GM23338 (cell line): ENCODE measurements around the gene SNX30. TPM values are rescaled to one million over a fixed set of nuclear protein-coding genes. Genes with fewer than 3 reads are reported as not detected.

ENCODE experiments used
- ATAC-seq: fragments of 200-7000 bp; cut with Tn5 transposase; 3 replicates; pipeline ENCODE4 v1.9.1; 2020
- DNase-seq: peaks from one replicate; pipeline ENCODE4 v3.0.0-alpha.2; 2015; ENCODE audit warnings: low spot score
- H2AFZ ChIP-seq: fragments of 200-600 bp; sonication (generic); 2 replicates; pipeline ENCODE4 v1.8.0; 2016; ENCODE audit warnings: antibody characterized with exemption, mild to moderate bottlenecking, moderate library complexity
- H3F3A ChIP-seq: fragments of 200-600 bp; sonication (generic); replicated peaks from 2 replicates; pipeline ENCODE4 v1.8.0; 2017; ENCODE audit warnings: antibody characterized with exemption, mixed run types, low read depth
- H3K27ac ChIP-seq: fragments of 200-600 bp; sonication (generic); 2 replicates; pipeline ENCODE4 v1.6.1; 2016; ENCODE audit warnings: low read depth
- H3K27me3 ChIP-seq: fragments of 200-600 bp; sonication (generic); 2 replicates; pipeline ENCODE4 v1.8.0; 2016; ENCODE audit warnings: mild to moderate bottlenecking, mixed run types, moderate library complexity; ENCODE audit not compliant: insufficient read depth
- H3K36me3 ChIP-seq: fragments of 200-600 bp; sonication (generic); 2 replicates; pipeline ENCODE4 v1.8.0; 2016; ENCODE audit warnings: mild to moderate bottlenecking; ENCODE audit not compliant: insufficient read depth
- H3K4me1 ChIP-seq: fragments of 200-600 bp; sonication (generic); 2 replicates; pipeline ENCODE4 v1.8.0; 2016; ENCODE audit warnings: mild to moderate bottlenecking, moderate library complexity; ENCODE audit not compliant: insufficient read depth
- H3K4me2 ChIP-seq: fragments of 200-600 bp; sonication (generic); 2 replicates; pipeline ENCODE4 v1.7.1; 2017; ENCODE audit warnings: mixed run types
- H3K4me3 ChIP-seq: fragments of 200-600 bp; sonication (generic); 2 replicates; pipeline ENCODE4 v1.6.1; 2016; ENCODE audit warnings: mixed run types
- H3K79me2 ChIP-seq: fragments of 200-600 bp; sonication (generic); replicated peaks from 2 replicates; pipeline ENCODE4 v1.8.0; 2017; ENCODE audit warnings: mild to moderate bottlenecking; ENCODE audit not compliant: insufficient read depth
- H3K9me2 ChIP-seq: fragments of 200-600 bp; sonication (generic); 2 replicates; pipeline ENCODE4 v1.8.0; 2017; ENCODE audit not compliant: insufficient read depth
- H4K20me1 ChIP-seq: fragments of 200-600 bp; sonication (generic); replicated peaks from 2 replicates; pipeline ENCODE4 v1.8.0; 2017; ENCODE audit warnings: mild to moderate bottlenecking; ENCODE audit not compliant: insufficient read depth
- H3K27ac Mint-ChIP-seq: 2 replicates; pipeline ENCODE4 v1.8.0; 2020; ENCODE audit warnings: inconsistent platforms, mild to moderate bottlenecking, moderate library complexity, mixed read lengths
- H3K27me3 Mint-ChIP-seq: 3 replicates; pipeline ENCODE4 v1.8.0; 2022; ENCODE audit warnings: low read depth, mild to moderate bottlenecking, moderate library complexity, mixed read lengths, inconsistent platforms; ENCODE audit not compliant: insufficient read depth, poor library complexity
- H3K36me3 Mint-ChIP-seq: 3 replicates; pipeline ENCODE4 v1.8.0; 2021; ENCODE audit warnings: low read depth, mild to moderate bottlenecking, inconsistent platforms, moderate library complexity, mixed read lengths
- H3K4me1 Mint-ChIP-seq: 3 replicates; pipeline ENCODE4 v1.8.0; 2020; ENCODE audit warnings: mild to moderate bottlenecking, inconsistent platforms, mixed read lengths
- H3K4me3 Mint-ChIP-seq: 3 replicates; pipeline ENCODE4 v1.8.0; 2021; ENCODE audit warnings: moderate library complexity, mild to moderate bottlenecking, inconsistent platforms, mixed read lengths
- H3K9me3 Mint-ChIP-seq: 3 replicates; pipeline ENCODE4 v1.8.0; 2020; ENCODE audit warnings: moderate library complexity, mild to moderate bottlenecking, inconsistent platforms, mixed read lengths
- CREB1 ChIP-seq: fragments of 250-450 bp; sonication (Bioruptor Pico); IDR thresholded peaks from 2 replicates; pipeline ENCODE4 v1.5.0; 2020; ENCODE audit warnings: low read depth, mild to moderate bottlenecking, moderate library complexity
- CTCF ChIP-seq, 2 experiments: fragments of 200-600 bp in 1 of 2; sonication (generic) in 1 of 2; conservative IDR thresholded peaks; 2 replicates each; pipeline versions ENCODE4 v1.5.1 to v1.6.1; 2016 to 2017; ENCODE audit warnings: antibody characterized with exemption in 2 of 2, low read depth in 2 of 2, mild to moderate bottlenecking in 2 of 2, moderate library complexity in 1 of 2
- ETS1 ChIP-seq: IDR thresholded peaks from 2 replicates; pipeline ENCODE4 v1.6.1; 2016; ENCODE audit warnings: antibody characterized with exemption
- EZH2 ChIP-seq: fragments of 200-600 bp; sonication (generic); IDR thresholded peaks from one replicate; pipeline ENCODE4 v1.8.0; 2017; ENCODE audit warnings: antibody characterized with exemption, mild to moderate bottlenecking, low read depth; ENCODE audit not compliant: unreplicated experiment
- EZH2phosphoT487 ChIP-seq: fragments of 200-600 bp; sonication (generic); IDR thresholded peaks from one replicate; pipeline ENCODE4 v1.8.1; 2018; ENCODE audit warnings: antibody characterized with exemption; ENCODE audit not compliant: unreplicated experiment
- JUNB ChIP-seq: IDR thresholded peaks from one replicate; pipeline ENCODE4 v1.6.1; 2016; ENCODE audit warnings: antibody characterized with exemption; ENCODE audit not compliant: unreplicated experiment
- NANOG ChIP-seq: IDR thresholded peaks from 2 replicates; pipeline ENCODE4 v1.6.1; 2016; ENCODE audit warnings: antibody characterized with exemption, borderline replicate concordance
- REST ChIP-seq: IDR thresholded peaks from one replicate; pipeline ENCODE4 v1.6.1; 2018; ENCODE audit warnings: antibody characterized with exemption; ENCODE audit not compliant: unreplicated experiment
- STAT1 ChIP-seq: IDR thresholded peaks from one replicate; pipeline ENCODE4 v1.6.1; 2016; ENCODE audit warnings: antibody characterized with exemption; ENCODE audit not compliant: unreplicated experiment
- ZNF114 ChIP-seq: fragments of 250-450 bp; sonication (Bioruptor Pico); IDR thresholded peaks from 2 replicates; pipeline ENCODE4 v1.5.0; 2020; ENCODE audit warnings: mild to moderate bottlenecking, moderate library complexity
- ZNF331 ChIP-seq: fragments of 250-450 bp; sonication (Bioruptor Pico); IDR thresholded peaks from 2 replicates; pipeline ENCODE4 v1.5.0; 2020; ENCODE audit warnings: low read depth, mild to moderate bottlenecking, moderate library complexity
- ZNF462 ChIP-seq: fragments of 250-450 bp; sonication (Bioruptor Pico); IDR thresholded peaks from 2 replicates; pipeline ENCODE4 v1.5.0; 2020; ENCODE audit warnings: mild to moderate bottlenecking, moderate library complexity
- polyA plus RNA-seq: library from polyadenylated mRNA; unstranded; fragments of >200 nt; fragmentation: Nextera tagmentation; extraction: Ambion mirVana; gene quantifications from 2 replicates; pipeline ENCODE4 v1.2.1, GENCODE V29; 2016
- total RNA-seq: library from RNA; depleted of rRNA; stranded (reverse); fragments of >200 nt; shearing (Covaris generic); gene quantifications from 2 replicates; pipeline ENCODE4 v1.2.3, GENCODE V29; 2014

The SNX30 gene
- total and polyA plus RNA-seq, 2 experiments from 2014 or later = 2.1 to 17.8 TPM

- no peak for DNase-seq
- Histone ChIP-seq H3K36me3 (no peaks in the 10 kb centered on the region), H3K4me1 (no peaks in the 10 kb centered on the region), H3K4me3 (no peak overlapping the region), H3K4me2 (no peak overlapping the region), H3K9me2 (no peaks in the 10 kb centered on the region), H3K27ac (no peak overlapping the region), H3K79me2 (no peaks in the 10 kb centered on the region), H3F3A (no peaks in the 10 kb centered on the region), H2AFZ (0 out of 2 replicates have a peak overlapping the region, but pooled peaks have one; percentile 28), H4K20me1 (no peaks in the 10 kb centered on the region), H3K27me3 (no peaks in the 10 kb centered on the region)
- H3K27me3 Mint-ChIP-seq = no peaks in the 10 kb centered on the region
- no peak overlapping the region for H3K27ac Mint-ChIP-seq
- no peaks in the 10 kb centered on the region for H3K9me3 Mint-ChIP-seq
- no peak for TF ChIP-seq EZH2
- TF ChIP-seq ZNF114 (CRISPR knock-in tag) = no peak
- TF ChIP-seq CTCF (conservative IDR thresholded peaks at IDR 0.05; ENCODE audit: low read depth in 2 of 2) = no peak
- no peak for TF ChIP-seq NANOG
- no peak for TF ChIP-seq EZH2phosphoT487
- TF ChIP-seq ETS1 = no peak
- no peak for TF ChIP-seq STAT1
- no peak for TF ChIP-seq JUNB
- no peak for TF ChIP-seq ZNF331 (CRISPR knock-in tag)
- no peak for TF ChIP-seq REST
- no peak for TF ChIP-seq ZNF462 (CRISPR knock-in tag)
- TF ChIP-seq CREB1 (CRISPR knock-in tag) = no peak
- no peak for ATAC-seq
- H3K36me3 Mint-ChIP-seq = no peaks in the 10 kb centered on the region
- no peaks in the 10 kb centered on the region for H3K4me1 Mint-ChIP-seq
- no peak overlapping the region for H3K4me3 Mint-ChIP-seq
Observed at GRCh38 chr9:112731971-112732370, 18.6 kb upstream of the SNX30 start.
